Smooth muscle cell (in vitro differentiated cells): ENCODE measurements around the gene YWHAQ. TPM values are rescaled to one million over a fixed set of nuclear protein-coding genes. Genes with fewer than 3 reads are reported as not detected.

Experiments used
- DNase-seq: peaks from one replicate; lab custom pipeline; 2025; ENCODE audit not compliant: unreplicated experiment; lab: John Stamatoyannopoulos, UW
- H2AFZ ChIP-seq: fragments of 200-600 bp; sonication (generic); 2 replicates; pipeline ENCODE4 v1.6.0; 2016; ENCODE audit warnings: antibody characterized with exemption, low read depth, mild to moderate bottlenecking
- H3F3A ChIP-seq: fragments of 200-600 bp; sonication (generic); 2 replicates; pipeline ENCODE4 v1.6.0; 2017; ENCODE audit warnings: antibody characterized with exemption, low read depth
- H3K27ac ChIP-seq: fragments of 200-600 bp; sonication (generic); 2 replicates; pipeline ENCODE4 v1.5.1; 2016; ENCODE audit warnings: low read depth, mild to moderate bottlenecking
- H3K27me3 ChIP-seq: fragments of 200-600 bp; sonication (generic); 2 replicates; pipeline ENCODE4 v1.6.1; 2016; ENCODE audit warnings: low read depth, mild to moderate bottlenecking
- H3K36me3 ChIP-seq: fragments of 200-600 bp; sonication (generic); 2 replicates; pipeline ENCODE4 v1.5.1; 2016; ENCODE audit warnings: low read depth
- H3K4me1 ChIP-seq: fragments of 200-600 bp; sonication (generic); 2 replicates; pipeline ENCODE4 v1.5.1; 2016; ENCODE audit warnings: low read depth
- H3K4me2 ChIP-seq: fragments of 200-600 bp; sonication (generic); 2 replicates; pipeline ENCODE4 v1.6.0; 2016; ENCODE audit warnings: mild to moderate bottlenecking
- H3K4me3 ChIP-seq: fragments of 200-600 bp; sonication (generic); 2 replicates; pipeline ENCODE4 v1.5.1; 2016; ENCODE audit warnings: mild to moderate bottlenecking
- H3K79me2 ChIP-seq: fragments of 200-600 bp; sonication (generic); 2 replicates; pipeline ENCODE4 v1.6.0; 2016; ENCODE audit warnings: low read depth, mild to moderate bottlenecking
- H3K9ac ChIP-seq: fragments of 200-600 bp; sonication (generic); 2 replicates; pipeline ENCODE4 v1.6.0; 2016; ENCODE audit warnings: low read depth
- H3K9me3 ChIP-seq: fragments of 200-600 bp; sonication (generic); replicated peaks from 2 replicates; pipeline ENCODE4 v1.5.1; 2016; ENCODE audit warnings: low read depth
- H4K20me1 ChIP-seq: fragments of 200-600 bp; sonication (generic); 2 replicates; pipeline ENCODE4 v1.6.0; 2016; ENCODE audit warnings: low read depth
- CTCF ChIP-seq: fragments of 200-600 bp; sonication (generic); IDR thresholded peaks from 2 replicates; pipeline ENCODE4 v1.5.1; 2017; ENCODE audit warnings: borderline replicate concordance, mild to moderate bottlenecking, antibody characterized with exemption; ENCODE audit not compliant: insufficient read depth, poor library complexity, severe bottlenecking
- WGBS: methylation state at CpG from one replicate; pipeline ENCODE4 v1.1.7; 2016; ENCODE audit warnings: low lambda C conversion rate; 5-methylcytosine and 5-hydroxymethylcytosine counted together
- polyA plus RNA-seq: library from polyadenylated mRNA; unstranded; fragments of >200 nt; fragmentation: Nextera tagmentation; extraction: Ambion mirVana; gene quantifications from 2 replicates; pipeline ENCODE4 v1.2.1, GENCODE V29; 2016
- total RNA-seq: library from RNA; depleted of rRNA; stranded (reverse); fragments of >200 nt; gene quantifications from 2 replicates; pipeline ENCODE4 v1.2.3, GENCODE V29; 2014

YWHAQ gene
- total and polyA plus RNA-seq, 2 experiments from 2014 or later: 300 to 417 TPM

GRCh38 chr2:9664365-9664764 lies 33.6 kb upstream of the YWHAQ start:
- Histone ChIP-seq H3K9ac (no peak overlapping the region), H3K27ac (no peak overlapping the region), H3K4me2 (no peak overlapping the region), H3K79me2 (no peaks in the 10 kb centered on the region), H3K9me3 (no peaks in the 10 kb centered on the region), H4K20me1 (no peaks in the 10 kb centered on the region), H3K4me1 (no peaks in the 10 kb centered on the region), H3K36me3 (no peaks in the 10 kb centered on the region), H3F3A (no peaks in the 10 kb centered on the region), H2AFZ (no peak overlapping the region), H3K4me3 (no peak overlapping the region), H3K27me3 (peaks cover 10% of the 10 kb centered on the region)
- TF ChIP-seq CTCF: no peak
- no peak for DNase-seq
- 92% methylated on average over 3 of the region's 3 CpGs for WGBS

DNA sequence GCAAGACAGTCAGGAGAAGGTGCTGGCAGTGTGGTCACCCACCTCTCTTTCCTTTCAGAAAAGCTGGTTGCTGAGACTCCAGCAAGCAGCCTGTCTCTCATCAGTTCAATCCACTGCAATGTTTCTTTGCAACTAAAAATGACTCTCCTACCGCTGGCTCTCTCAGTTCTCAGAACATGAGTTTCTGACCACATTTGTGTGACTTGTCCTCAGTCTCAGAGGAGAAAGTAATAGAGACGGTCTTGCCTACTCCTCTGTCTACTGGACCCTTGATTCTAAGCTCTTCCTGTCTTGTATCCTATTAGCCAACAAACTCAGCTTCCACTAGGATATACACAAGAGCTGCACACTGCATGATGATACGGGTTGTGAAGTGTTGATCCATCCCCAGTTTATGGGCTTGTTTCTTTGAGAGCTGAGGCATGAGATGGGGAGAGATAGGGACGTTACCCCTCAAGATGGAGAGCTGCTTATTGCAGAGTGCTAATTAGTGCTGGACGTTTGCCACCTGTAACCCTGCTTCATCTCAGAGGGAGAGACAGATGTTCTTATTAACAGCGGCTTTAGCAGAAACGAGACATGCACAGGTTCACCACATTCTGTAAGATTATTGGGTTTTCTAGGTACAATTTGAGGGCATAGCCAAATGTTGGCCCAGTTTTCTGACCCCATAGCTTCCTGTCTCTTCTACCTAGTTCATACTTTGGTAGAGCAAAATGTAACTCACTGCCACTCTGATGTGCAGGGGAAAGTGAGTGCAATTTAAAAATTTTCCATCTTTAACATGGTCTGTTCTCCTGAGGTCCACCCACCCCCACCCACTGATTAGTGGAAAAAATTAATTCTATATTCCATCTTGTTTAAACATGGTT lies 32.4 kb upstream of the YWHAQ start:
- no peaks in the 10 kb centered on the region for H3K79me2 ChIP-seq
- no peaks in the 10 kb centered on the region for H3K4me1 ChIP-seq
- no peak overlapping the region for H3K4me2 ChIP-seq
- H2AFZ ChIP-seq: no peak overlapping the region
- no peak overlapping the region for H3K4me3 ChIP-seq
- no peaks in the 10 kb centered on the region for H4K20me1 ChIP-seq
- no peaks in the 10 kb centered on the region for H3K9me3 ChIP-seq
- TF ChIP-seq CTCF: no peak
- H3F3A ChIP-seq: no peaks in the 10 kb centered on the region
- no peak overlapping the region for H3K27ac ChIP-seq
- no peaks in the 10 kb centered on the region for H3K36me3 ChIP-seq
- peaks cover 10% of the 10 kb centered on the region for H3K27me3 ChIP-seq
- WGBS: 79% methylated on average over 7 of the region's 7 CpGs
- no peak overlapping the region for H3K9ac ChIP-seq
- DNase-seq: no peak

GRCh38 chr2:9661261-9661660 lies 30.5 kb upstream of the YWHAQ start:
- Histone ChIP-seq H3K79me2 (no peaks in the 10 kb centered on the region), H3F3A (no peaks in the 10 kb centered on the region), H3K36me3 (no peaks in the 10 kb centered on the region), H2AFZ (no peak overlapping the region), H3K9me3 (no peaks in the 10 kb centered on the region), H3K27me3 (peaks cover 10% of the 10 kb centered on the region), H3K4me1 (no peaks in the 10 kb centered on the region), H4K20me1 (no peaks in the 10 kb centered on the region), H3K4me2 (no peak overlapping the region), H3K27ac (no peak overlapping the region), H3K4me3 (no peak overlapping the region), H3K9ac (no peak overlapping the region)
- TF ChIP-seq CTCF: no peak
- DNase-seq: no peak
- 71% methylated on average over 8 of the region's 8 CpGs for WGBS

DNA sequence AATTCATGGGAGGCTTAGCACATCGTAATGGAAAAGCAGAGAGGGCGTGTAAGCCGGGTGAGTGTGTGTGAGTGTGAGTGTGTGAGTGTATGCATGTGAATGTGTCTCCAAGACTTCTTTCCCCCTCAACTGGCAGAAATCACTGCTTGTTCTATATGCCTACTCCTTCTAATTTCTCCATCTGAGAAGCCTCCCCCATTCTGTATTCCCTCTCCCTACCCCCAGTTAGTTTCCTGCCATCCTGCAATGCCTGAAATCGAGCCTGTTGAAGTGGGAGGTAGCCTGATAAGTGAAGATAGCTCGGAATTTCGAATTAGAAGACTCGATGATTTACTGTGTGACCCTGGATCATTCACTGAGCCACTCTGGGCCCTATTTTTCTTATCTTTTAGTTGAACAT lies 30.0 kb upstream of the YWHAQ start:
- no peak overlapping the region for H2AFZ ChIP-seq
- H3F3A ChIP-seq: peaks cover 4% of the 10 kb centered on the region
- no peak overlapping the region for H3K4me3 ChIP-seq
- H3K27ac ChIP-seq: no peak overlapping the region
- H3K27me3 ChIP-seq: peaks cover 10% of the 10 kb centered on the region
- no peaks in the 10 kb centered on the region for H3K79me2 ChIP-seq
- H3K9ac ChIP-seq: no peak overlapping the region
- H3K36me3 ChIP-seq: no peaks in the 10 kb centered on the region
- H3K9me3 ChIP-seq: no peaks in the 10 kb centered on the region
- no peak overlapping the region for H3K4me2 ChIP-seq
- TF ChIP-seq CTCF: no peak
- no peaks in the 10 kb centered on the region for H3K4me1 ChIP-seq
- H4K20me1 ChIP-seq: peaks cover 3% of the 10 kb centered on the region
- DNase-seq: no peak
- WGBS: 85% methylated on average over 7 of the region's 7 CpGs
